CD1c-positive myeloid dendritic cell (primary cell): ENCODE measurements around the gene KLK3.
A peak's percentile ranks its signal among the peaks of the same experiment; 100 is the strongest.

Experiments used
- DNase-seq: peaks from one replicate; pipeline ENCODE4 v3.0.0-alpha.2; 2016; ENCODE audit errors: extremely low spot score

Gene KLK3

GRCh38 chr19:50898018-50898417 lies 43.3 kb downstream of the KLK3 start:
- no peak for DNase-seq

GRCh38 chr19:50899569-50899968 lies 44.9 kb downstream of the KLK3 start:
- DNase-seq: no peak

- no peak for DNase-seq
Observed at GRCh38 chr19:50902640-50903039, 47.9 kb downstream of the KLK3 start.

- DNase-seq: peak; percentile 56
Observed at GRCh38 chr19:50906217-50906616, 51.5 kb downstream of the KLK3 start.

GRCh38 chr19:50908336-50908735 lies 53.6 kb downstream of the KLK3 start:
- no peak for DNase-seq

GRCh38 chr19:50909240-50910070 lies 54.7 kb downstream of the KLK3 start:
- DNase-seq: peak; percentile 33
